ENCODE data around the gene SNCAIP. TPM values are rescaled to one million over a fixed set of nuclear protein-coding genes. Genes with fewer than 3 reads are reported as not detected.

The SNCAIP gene
- total RNA-seq, 1 donor from 2014 or later, result 4.2 TPM

GRCh38 chr5:122333564-122333963 is 21.5 kb downstream of the SNCAIP start:
- no peak for DNase-seq (ENCODE audit: extremely low spot score, unreplicated experiment)
- Mint-ChIP-seq H3K36me3 (ENCODE audit: unreplicated experiment) (no peaks in the 10 kb centered on the region), H3K4me1 (ENCODE audit: unreplicated experiment) (no peaks in the 10 kb centered on the region), H3K27me3 (ENCODE audit: unreplicated experiment) (no peaks in the 10 kb centered on the region), H3K27ac (ENCODE audit: unreplicated experiment) (no peak overlapping the region), H3K9me3 (ENCODE audit: unreplicated experiment) (no peaks in the 10 kb centered on the region), H3K4me3 (ENCODE audit: unreplicated experiment) (no peak overlapping the region)
- TF ChIP-seq CTCF (IDR thresholded peaks at IDR 0.05), result no peak

GRCh38 chr5:122339591-122339990 is 27.6 kb downstream of the SNCAIP start:
- no peak overlapping the region for H3K27ac Mint-ChIP-seq (ENCODE audit: unreplicated experiment)
- no peak for TF ChIP-seq CTCF (IDR thresholded peaks at IDR 0.05)
- peaks cover 23% of the 10 kb centered on the region for H3K4me1 Mint-ChIP-seq (ENCODE audit: unreplicated experiment)
- no peaks in the 10 kb centered on the region for H3K9me3 Mint-ChIP-seq (ENCODE audit: unreplicated experiment)
- DNase-seq (ENCODE audit: extremely low spot score, unreplicated experiment), result no peak
- H3K27me3 Mint-ChIP-seq (ENCODE audit: unreplicated experiment), result no peaks in the 10 kb centered on the region
- no peaks in the 10 kb centered on the region for H3K36me3 Mint-ChIP-seq (ENCODE audit: unreplicated experiment)
- no peak overlapping the region for H3K4me3 Mint-ChIP-seq (ENCODE audit: unreplicated experiment)

GRCh38 chr5:122341087-122341486 is 29.1 kb downstream of the SNCAIP start:
- H3K27ac Mint-ChIP-seq (ENCODE audit: unreplicated experiment), result no peak overlapping the region
- H3K9me3 Mint-ChIP-seq (ENCODE audit: unreplicated experiment), result no peaks in the 10 kb centered on the region
- DNase-seq (ENCODE audit: extremely low spot score, unreplicated experiment), result no peak
- no peaks in the 10 kb centered on the region for H3K36me3 Mint-ChIP-seq (ENCODE audit: unreplicated experiment)
- H3K4me3 Mint-ChIP-seq (ENCODE audit: unreplicated experiment), result no peak overlapping the region
- no peak for TF ChIP-seq CTCF (IDR thresholded peaks at IDR 0.05)
- peaks cover 27% of the 10 kb centered on the region for H3K4me1 Mint-ChIP-seq (ENCODE audit: unreplicated experiment)
- H3K27me3 Mint-ChIP-seq (ENCODE audit: unreplicated experiment), result no peaks in the 10 kb centered on the region

GRCh38 chr5:122342256-122342655 is 30.2 kb downstream of the SNCAIP start:
- TF ChIP-seq CTCF (IDR thresholded peaks at IDR 0.05), result no peak
- no peak for DNase-seq (ENCODE audit: extremely low spot score, unreplicated experiment)
- no peaks in the 10 kb centered on the region for H3K9me3 Mint-ChIP-seq (ENCODE audit: unreplicated experiment)
- no peak overlapping the region for H3K27ac Mint-ChIP-seq (ENCODE audit: unreplicated experiment)
- no peak overlapping the region for H3K4me3 Mint-ChIP-seq (ENCODE audit: unreplicated experiment)
- no peaks in the 10 kb centered on the region for H3K27me3 Mint-ChIP-seq (ENCODE audit: unreplicated experiment)
- no peaks in the 10 kb centered on the region for H3K36me3 Mint-ChIP-seq (ENCODE audit: unreplicated experiment)
- peaks cover 27% of the 10 kb centered on the region for H3K4me1 Mint-ChIP-seq (ENCODE audit: unreplicated experiment)

- Mint-ChIP-seq H3K27me3 (ENCODE audit: unreplicated experiment) (no peaks in the 10 kb centered on the region), H3K4me1 (ENCODE audit: unreplicated experiment) (peaks cover 26% of the 10 kb centered on the region), H3K4me3 (ENCODE audit: unreplicated experiment) (no peak overlapping the region), H3K27ac (ENCODE audit: unreplicated experiment) (no peak overlapping the region), H3K36me3 (ENCODE audit: unreplicated experiment) (no peaks in the 10 kb centered on the region), H3K9me3 (ENCODE audit: unreplicated experiment) (no peaks in the 10 kb centered on the region)
- no peak for TF ChIP-seq CTCF (IDR thresholded peaks at IDR 0.05)
- no peak for DNase-seq (ENCODE audit: extremely low spot score, unreplicated experiment)
These were observed 35.0 kb downstream of the SNCAIP start for GRCh38 chr5:122346897-122347581.
